Measurements from ENCODE around the gene MPC1. TPM values are rescaled to one million over a fixed set of nuclear protein-coding genes. Genes with fewer than 3 reads are reported as not detected.

Gene MPC1
- total RNA-seq, 4 donors from 2014 or later: 35.4 to 63.6 (median 48.7) TPM

DNA sequence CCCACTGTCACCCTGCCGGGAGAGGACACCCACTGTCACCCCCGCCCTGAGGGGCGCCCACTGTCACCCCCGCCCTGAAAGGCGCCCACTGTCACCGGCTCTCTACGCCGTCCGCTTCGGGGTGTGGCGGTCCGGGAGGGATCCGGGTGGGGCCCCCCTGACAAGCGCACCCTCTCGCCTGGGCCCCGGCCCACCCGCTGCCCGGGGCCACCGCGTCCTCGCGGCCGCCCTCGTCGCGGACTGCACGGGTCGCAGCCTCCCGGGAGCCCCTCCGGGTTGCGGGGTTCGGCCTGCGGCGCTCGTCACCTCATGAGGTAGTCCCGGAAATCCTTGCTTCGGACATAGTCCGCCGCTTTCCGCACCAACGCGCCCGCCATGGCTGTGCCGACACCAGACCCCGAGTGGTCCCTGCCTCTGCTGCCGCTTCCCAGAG, 224 bp downstream of the MPC1 start:
- no peak for DNase-seq (ENCODE audit: low spot score in 2 of 2)
- 0% methylated on average over 3 to 18 of the region's 46 CpGs for WGBS, 2 donors
- intact Hi-C loops (cut with DNase I; ENCODE audit: low total_unique reads): no loop called here
- TF ChIP-seq, protein P1, sequence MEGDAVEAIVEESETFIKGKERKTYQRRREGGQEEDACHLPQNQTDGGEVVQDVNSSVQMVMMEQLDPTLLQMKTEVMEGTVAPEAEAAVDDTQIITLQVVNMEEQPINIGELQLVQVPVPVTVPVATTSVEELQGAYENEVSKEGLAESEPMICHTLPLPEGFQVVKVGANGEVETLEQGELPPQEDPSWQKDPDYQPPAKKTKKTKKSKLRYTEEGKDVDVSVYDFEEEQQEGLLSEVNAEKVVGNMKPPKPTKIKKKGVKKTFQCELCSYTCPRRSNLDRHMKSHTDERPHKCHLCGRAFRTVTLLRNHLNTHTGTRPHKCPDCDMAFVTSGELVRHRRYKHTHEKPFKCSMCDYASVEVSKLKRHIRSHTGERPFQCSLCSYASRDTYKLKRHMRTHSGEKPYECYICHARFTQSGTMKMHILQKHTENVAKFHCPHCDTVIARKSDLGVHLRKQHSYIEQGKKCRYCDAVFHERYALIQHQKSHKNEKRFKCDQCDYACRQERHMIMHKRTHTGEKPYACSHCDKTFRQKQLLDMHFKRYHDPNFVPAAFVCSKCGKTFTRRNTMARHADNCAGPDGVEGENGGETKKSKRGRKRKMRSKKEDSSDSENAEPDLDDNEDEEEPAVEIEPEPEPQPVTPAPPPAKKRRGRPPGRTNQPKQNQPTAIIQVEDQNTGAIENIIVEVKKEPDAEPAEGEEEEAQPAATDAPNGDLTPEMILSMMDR (IDR thresholded peaks at IDR 0.05): no peak
- TF ChIP-seq POLR2A (IDR thresholded peaks at IDR 0.05): no peak
- peak overlapping the region; percentile 94 for H3K4me3 ChIP-seq (ENCODE audit: low read depth, poor library complexity, severe bottlenecking)

DNA sequence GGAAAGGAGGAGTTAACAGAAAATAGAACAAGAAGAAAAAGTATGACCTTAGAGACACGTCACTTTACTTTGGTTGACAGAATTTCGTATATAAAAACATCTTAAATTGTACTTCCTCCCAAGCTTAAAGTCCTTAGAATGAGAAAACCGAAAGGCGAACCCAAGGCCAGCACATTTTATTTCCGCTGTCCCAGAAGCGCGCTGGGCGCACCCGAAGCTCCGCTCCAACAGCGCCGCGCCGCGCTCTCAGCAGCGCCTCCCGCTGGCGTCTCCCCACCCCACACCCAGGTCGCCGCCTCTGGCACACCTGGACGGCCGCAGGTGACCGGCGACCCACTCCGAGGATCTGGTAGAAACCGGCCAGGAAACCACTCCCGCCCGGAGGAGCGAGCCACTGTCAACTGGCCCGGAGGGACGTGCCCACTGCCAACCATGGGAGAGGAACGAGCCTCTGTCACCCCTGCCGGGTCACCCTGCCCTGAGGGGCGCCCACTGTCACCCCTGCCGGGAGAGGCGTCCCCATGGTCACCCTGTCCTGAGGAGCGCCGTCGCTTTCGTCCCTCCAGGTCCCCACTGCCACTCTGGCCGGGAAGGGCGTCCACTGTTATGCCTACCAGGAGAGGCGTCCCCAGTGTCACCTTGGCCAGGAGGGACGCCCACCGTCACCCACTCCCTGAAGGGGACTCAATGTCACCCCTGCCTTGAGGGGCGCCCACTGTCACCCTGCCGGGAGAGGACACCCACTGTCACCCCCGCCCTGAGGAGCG, 824 bp downstream of the MPC1 start:
- intact Hi-C loops (cut with DNase I; ENCODE audit: low total_unique reads): no loop called here
- H3K4me3 ChIP-seq (ENCODE audit: low read depth, poor library complexity, severe bottlenecking): peak overlapping the region; percentile 94
- WGBS, 2 donors: 0 to 1% methylated on average over 22 to 31 of the region's 49 CpGs
- no peak for TF ChIP-seq POLR2A (IDR thresholded peaks at IDR 0.05)
- TF ChIP-seq, protein P1 (IDR thresholded peaks at IDR 0.05): peak in 1 of 3 donors; percentile 76
- peak; percentile 54 to 94 for DNase-seq (ENCODE audit: low spot score in 2 of 2)

DNA sequence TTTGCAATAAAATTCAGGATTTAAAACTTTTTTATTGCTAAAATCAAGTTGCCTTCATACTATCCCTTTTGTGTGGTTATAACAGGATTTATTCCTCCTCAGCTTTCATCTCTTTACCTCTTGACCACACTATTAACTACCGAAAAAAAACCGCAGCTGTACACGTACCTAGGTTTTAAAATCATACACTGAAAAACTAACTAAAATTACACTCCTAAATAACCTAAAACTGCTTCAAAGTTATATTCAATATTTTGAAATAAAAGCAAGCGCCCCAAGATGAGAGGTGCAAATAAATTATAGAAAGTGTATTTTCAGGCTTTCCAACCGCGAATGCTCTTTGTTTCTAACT, 1.4 kb downstream of the MPC1 start:
- TF ChIP-seq POLR2A (IDR thresholded peaks at IDR 0.05): no peak
- TF ChIP-seq, protein P1 (IDR thresholded peaks at IDR 0.05): no peak
- intact Hi-C loops (cut with DNase I; ENCODE audit: low total_unique reads): no loop called here
- DNase-seq (ENCODE audit: low spot score in 2 of 2): no peak
- WGBS, 2 donors: 31 to 37% methylated on average over 6 of the region's 6 CpGs
- H3K4me3 ChIP-seq (ENCODE audit: low read depth, poor library complexity, severe bottlenecking): no peak overlapping the region

DNA sequence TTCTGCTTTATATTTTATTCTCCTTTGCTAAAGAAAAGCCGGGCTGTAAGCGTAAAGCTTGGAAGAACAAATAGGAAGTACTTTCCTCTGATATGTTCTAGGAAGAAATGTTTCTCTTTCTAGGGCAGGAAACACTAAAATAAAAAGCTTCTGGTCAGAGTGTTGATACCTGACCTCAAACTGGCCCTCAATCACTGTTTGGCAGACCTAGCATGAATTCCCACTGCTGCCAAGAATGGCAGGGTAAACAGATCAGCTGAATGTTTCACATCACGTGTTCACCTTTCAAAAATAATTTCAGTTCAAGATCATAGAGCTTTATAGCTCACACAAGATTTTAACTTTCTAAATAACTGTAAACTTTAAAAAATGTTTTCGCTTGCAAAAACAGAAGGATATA, 2.9 kb downstream of the MPC1 start:
- H3K4me3 ChIP-seq (ENCODE audit: low read depth, poor library complexity, severe bottlenecking): no peak overlapping the region
- intact Hi-C loops (cut with DNase I; ENCODE audit: low total_unique reads): no loop called here
- 83 to 88% methylated on average over 4 of the region's 4 CpGs for whole genome bisulfite sequencing, 2 donors
- TF ChIP-seq, protein P1 (IDR thresholded peaks at IDR 0.05): no peak
- no peak for DNase-seq (ENCODE audit: low spot score in 2 of 2)

DNA sequence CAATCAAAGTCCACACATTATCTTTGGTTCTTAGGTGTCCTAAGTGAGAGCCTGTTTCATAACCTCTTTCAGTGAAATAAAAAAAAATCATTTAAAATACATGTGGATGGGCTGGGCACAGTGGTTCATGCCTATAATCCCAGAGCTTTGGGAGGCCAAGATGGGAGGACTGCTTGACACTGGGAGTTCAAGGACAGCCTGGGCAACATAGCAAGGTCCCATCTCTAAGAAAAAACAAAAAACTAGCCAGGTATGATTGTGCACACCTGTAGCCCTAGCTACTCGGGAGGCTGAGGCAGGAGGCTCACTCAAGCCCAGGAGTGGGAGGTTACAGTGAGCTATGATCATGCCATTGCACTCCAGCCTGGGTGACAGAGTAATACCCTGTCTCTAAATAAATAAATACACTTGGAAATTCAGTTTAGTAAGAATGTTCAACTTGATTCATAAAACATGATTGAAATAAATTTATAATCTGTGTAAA, 3.6 kb downstream of the MPC1 start:
- H3K4me3 ChIP-seq (ENCODE audit: low read depth, poor library complexity, severe bottlenecking): no peak overlapping the region
- no peak for DNase-seq (ENCODE audit: low spot score in 2 of 2)
- intact Hi-C loops (cut with DNase I; ENCODE audit: low total_unique reads): no loop called here
- WGBS, 2 donors: 92 to 95% methylated on average over 1 of the region's 1 CpG
- TF ChIP-seq, protein P1 (IDR thresholded peaks at IDR 0.05): no peak
- TF ChIP-seq POLR2A (IDR thresholded peaks at IDR 0.05): no peak

DNA sequence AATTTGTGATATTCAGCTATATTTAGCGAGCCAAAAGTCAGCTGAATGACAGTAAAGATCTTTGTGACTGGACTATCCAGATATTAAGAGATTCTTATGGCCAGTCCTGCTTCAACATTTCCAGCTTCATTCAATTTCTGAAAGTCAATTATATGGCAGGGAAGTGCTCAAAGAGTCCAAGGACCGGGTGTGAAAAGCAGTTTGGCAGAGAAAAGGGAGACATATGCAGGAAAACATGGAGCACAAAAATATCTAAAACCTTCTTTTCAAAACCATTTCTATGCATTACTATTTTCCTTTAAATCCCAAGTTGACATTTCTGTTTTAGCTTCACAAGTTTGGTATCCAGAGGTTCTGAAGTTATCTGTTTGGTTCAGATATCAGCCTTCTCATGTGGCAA, 5.0 kb downstream of the MPC1 start:
- H3K4me3 ChIP-seq (ENCODE audit: low read depth, poor library complexity, severe bottlenecking): no peak overlapping the region
- no peak for TF ChIP-seq POLR2A (IDR thresholded peaks at IDR 0.05)
- TF ChIP-seq, protein P1 (IDR thresholded peaks at IDR 0.05): no peak
- WGBS, 2 donors: 44 to 76% methylated on average over 2 of the region's 2 CpGs
- no peak for DNase-seq (ENCODE audit: low spot score in 2 of 2)
- intact Hi-C loops (cut with DNase I; ENCODE audit: low total_unique reads): no loop called here

All from lower leg skin (tissue), 4 donors.